Measurements from ENCODE around the gene RAB5A. TPM values are rescaled to one million over a fixed set of nuclear protein-coding genes. Genes with fewer than 3 reads are reported as not detected.

Gene RAB5A
- total RNA-seq, 2 donors from 2014 or later: 55.4 to 61.5 TPM

- intact Hi-C loops (cut with DNase I): no loop called here
- 72% methylated on average over 4 of the region's 4 CpGs for WGBS
- Histone ChIP-seq H3K36me3 (no peaks in the 10 kb centered on the region), H3K9me3 (no peaks in the 10 kb centered on the region), H3K4me1 (replicated peaks) (no peaks in the 10 kb centered on the region), H3K27me3 (replicated peaks; ENCODE audit: insufficient read depth) (no peaks in the 10 kb centered on the region), H3K4me3 (no peak overlapping the region), H3K27ac (no peak overlapping the region)
- DNase-seq (ENCODE audit: low spot score): no peak
- no peak for TF ChIP-seq POLR2A (IDR thresholded peaks at IDR 0.05)
- no peak for TF ChIP-seq POLR2AphosphoS5 (IDR thresholded peaks at IDR 0.05)
- no peak for TF ChIP-seq CTCF (IDR thresholded peaks at IDR 0.05)
Observed at GRCh38 chr3:19959505-19959904, 12.6 kb downstream of the RAB5A start.

- intact Hi-C loops (cut with DNase I): no loop called here
- Histone ChIP-seq H3K27me3 (replicated peaks; ENCODE audit: insufficient read depth) (no peaks in the 10 kb centered on the region), H3K27ac (no peak overlapping the region), H3K4me1 (replicated peaks) (no peaks in the 10 kb centered on the region), H3K9me3 (no peaks in the 10 kb centered on the region), H3K36me3 (no peaks in the 10 kb centered on the region), H3K4me3 (no peak overlapping the region)
- WGBS: 78% methylated on average over 4 of the region's 4 CpGs
- TF ChIP-seq POLR2AphosphoS5 (IDR thresholded peaks at IDR 0.05) (no peak), CTCF (IDR thresholded peaks at IDR 0.05) (no peak), POLR2A (IDR thresholded peaks at IDR 0.05) (no peak)
- DNase-seq (ENCODE audit: low spot score): no peak
Observed at GRCh38 chr3:19960696-19961095, 13.8 kb downstream of the RAB5A start.

- TF ChIP-seq POLR2A (IDR thresholded peaks at IDR 0.05) (no peak), POLR2AphosphoS5 (IDR thresholded peaks at IDR 0.05) (no peak), CTCF (IDR thresholded peaks at IDR 0.05) (no peak)
- DNase-seq (ENCODE audit: low spot score): no peak
- WGBS: 95% methylated on average over 4 of the region's 4 CpGs
- Histone ChIP-seq H3K36me3 (no peaks in the 10 kb centered on the region), H3K27ac (no peak overlapping the region), H3K9me3 (no peaks in the 10 kb centered on the region), H3K4me1 (replicated peaks) (no peaks in the 10 kb centered on the region), H3K4me3 (no peak overlapping the region), H3K27me3 (replicated peaks; ENCODE audit: insufficient read depth) (no peaks in the 10 kb centered on the region)
- intact Hi-C loops (cut with DNase I): no loop called here
Observed at GRCh38 chr3:19961960-19962359, 15.1 kb downstream of the RAB5A start.

GRCh38 chr3:19967208-19967607 lies 20.3 kb downstream of the RAB5A start:
- DNase-seq (ENCODE audit: low spot score): no peak
- Histone ChIP-seq H3K4me1 (replicated peaks) (no peaks in the 10 kb centered on the region), H3K27me3 (replicated peaks; ENCODE audit: insufficient read depth) (no peaks in the 10 kb centered on the region), H3K27ac (no peak overlapping the region), H3K36me3 (no peaks in the 10 kb centered on the region), H3K9me3 (no peaks in the 10 kb centered on the region), H3K4me3 (no peak overlapping the region)
- WGBS: 97% methylated on average over 6 of the region's 6 CpGs
- no peak for TF ChIP-seq POLR2A (IDR thresholded peaks at IDR 0.05)
- no peak for TF ChIP-seq CTCF (IDR thresholded peaks at IDR 0.05)
- no peak for TF ChIP-seq POLR2AphosphoS5 (IDR thresholded peaks at IDR 0.05)
- intact Hi-C loops (cut with DNase I): no loop called here

- Histone ChIP-seq H3K4me3 (no peak overlapping the region), H3K27me3 (replicated peaks; ENCODE audit: insufficient read depth) (no peaks in the 10 kb centered on the region), H3K36me3 (no peaks in the 10 kb centered on the region), H3K9me3 (no peaks in the 10 kb centered on the region), H3K4me1 (replicated peaks) (no peaks in the 10 kb centered on the region), H3K27ac (no peak overlapping the region)
- 87% methylated on average over 4 of the region's 4 CpGs for WGBS
- no peak for DNase-seq (ENCODE audit: low spot score)
- intact Hi-C loops (cut with DNase I): no loop called here
- no peak for TF ChIP-seq POLR2A (IDR thresholded peaks at IDR 0.05)
- TF ChIP-seq POLR2AphosphoS5 (IDR thresholded peaks at IDR 0.05): no peak
- no peak for TF ChIP-seq CTCF (IDR thresholded peaks at IDR 0.05)
Observed at GRCh38 chr3:19967812-19968211, 20.9 kb downstream of the RAB5A start.

Data from prostate gland (tissue), 2 donors.